GM19468 (cell line): Measurements from ENCODE around the gene FADS2.

ENCODE experiments used
- ATAC-seq: cut with Tn5 transposase; IDR thresholded peaks from one replicate; pipeline ENCODE4 v1.9.1; 2021; ENCODE audit warnings: mild to moderate bottlenecking, moderate library complexity, moderate number of reproducible peaks; ENCODE audit not compliant: unreplicated experiment; ENCODE audit errors: extremely low read depth

FADS2 gene

DNA sequence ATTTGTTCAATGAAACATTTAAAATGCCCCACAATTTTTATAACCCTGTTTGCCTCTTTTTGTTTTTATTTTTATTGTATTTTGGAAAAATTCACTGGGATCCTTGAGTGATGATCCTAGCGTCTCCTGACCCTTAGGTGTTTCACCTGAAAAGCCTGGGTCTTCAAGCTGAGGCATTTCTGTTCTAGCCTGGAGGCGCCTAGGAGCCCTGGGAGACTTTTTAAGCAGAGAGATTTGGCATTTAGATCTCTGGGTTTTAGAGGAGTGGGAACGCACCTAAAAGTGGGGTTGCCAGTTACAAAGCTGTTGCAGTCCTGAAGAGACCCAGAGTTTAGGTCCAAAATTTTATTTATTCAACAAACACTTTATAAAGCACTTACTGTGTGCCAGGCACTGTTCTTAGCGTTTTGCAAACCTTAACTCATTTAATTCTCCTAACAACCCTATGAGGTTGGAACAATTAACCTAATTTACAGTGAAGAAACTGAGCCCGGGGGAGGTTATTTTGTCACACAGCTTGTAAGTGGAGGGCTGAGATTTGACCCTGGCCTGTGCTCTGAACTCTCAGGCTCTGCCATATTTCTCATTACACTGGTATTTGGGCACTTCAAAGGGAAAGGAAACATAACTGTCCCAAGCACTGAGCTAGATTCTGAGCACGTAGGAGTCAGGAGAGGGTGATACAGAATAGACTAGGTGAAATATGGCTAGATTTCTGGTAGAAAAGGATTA, 10.5 kb upstream of the FADS2 start:
- no peak for ATAC-seq

DNA sequence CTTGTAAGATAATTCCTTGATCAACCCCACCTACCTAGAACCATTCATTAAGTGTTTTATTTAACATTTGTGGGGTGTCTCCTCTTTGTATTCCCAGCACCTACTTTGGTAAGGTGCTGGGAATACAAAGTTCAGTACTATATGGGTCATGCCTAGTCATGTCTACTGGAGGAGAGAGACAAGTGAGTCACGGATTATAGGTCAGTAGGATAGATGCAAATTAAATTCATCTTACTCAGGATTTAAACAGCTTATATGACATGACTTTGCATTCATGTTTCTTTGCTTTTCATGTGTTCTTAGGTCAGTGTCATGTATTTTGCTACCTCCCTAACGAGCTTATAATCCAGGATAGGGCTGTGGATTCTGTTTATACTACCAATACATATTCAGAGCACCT, 7.9 kb upstream of the FADS2 start:
- no peak for ATAC-seq

DNA sequence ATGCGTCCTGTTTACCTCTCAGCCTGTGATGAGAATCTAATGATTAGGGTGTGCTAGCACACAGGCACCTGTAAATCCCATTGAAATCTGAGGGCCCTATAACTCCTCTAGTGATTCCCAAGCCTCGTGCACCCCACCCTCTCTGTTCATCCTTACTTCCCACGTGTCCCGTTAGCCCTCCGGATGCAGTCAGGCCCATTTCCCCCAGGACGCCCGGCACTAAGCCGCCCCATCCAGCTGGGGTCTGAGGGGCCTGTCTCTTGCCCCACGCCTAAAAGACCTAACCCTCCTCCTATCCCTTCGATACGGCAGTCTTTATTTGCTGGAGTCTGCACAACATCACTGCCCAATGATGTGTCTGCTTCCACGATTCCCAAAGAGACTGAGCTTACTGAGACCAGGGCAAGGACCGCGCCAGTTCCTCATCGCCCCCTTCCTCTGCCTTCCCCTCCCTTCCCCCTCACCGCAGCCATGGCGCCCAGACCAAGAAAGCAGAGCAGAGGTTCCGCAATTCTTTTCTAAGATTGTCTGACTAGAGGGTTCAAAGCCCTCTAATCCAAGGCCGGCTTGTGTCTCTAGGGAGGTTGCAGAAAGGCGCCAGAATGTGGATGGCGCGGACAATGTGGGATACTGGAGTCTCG, 1.1 kb upstream of the FADS2 start:
- ATAC-seq, result no peak

DNA sequence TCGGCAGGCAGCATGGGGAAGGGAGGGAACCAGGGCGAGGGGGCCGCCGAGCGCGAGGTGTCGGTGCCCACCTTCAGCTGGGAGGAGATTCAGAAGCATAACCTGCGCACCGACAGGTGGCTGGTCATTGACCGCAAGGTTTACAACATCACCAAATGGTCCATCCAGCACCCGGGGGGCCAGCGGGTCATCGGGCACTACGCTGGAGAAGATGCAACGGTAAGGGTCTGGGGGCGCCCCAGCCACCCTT, 204 bp downstream of the FADS2 start:
- peak; percentile 13 for ATAC-seq

DNA sequence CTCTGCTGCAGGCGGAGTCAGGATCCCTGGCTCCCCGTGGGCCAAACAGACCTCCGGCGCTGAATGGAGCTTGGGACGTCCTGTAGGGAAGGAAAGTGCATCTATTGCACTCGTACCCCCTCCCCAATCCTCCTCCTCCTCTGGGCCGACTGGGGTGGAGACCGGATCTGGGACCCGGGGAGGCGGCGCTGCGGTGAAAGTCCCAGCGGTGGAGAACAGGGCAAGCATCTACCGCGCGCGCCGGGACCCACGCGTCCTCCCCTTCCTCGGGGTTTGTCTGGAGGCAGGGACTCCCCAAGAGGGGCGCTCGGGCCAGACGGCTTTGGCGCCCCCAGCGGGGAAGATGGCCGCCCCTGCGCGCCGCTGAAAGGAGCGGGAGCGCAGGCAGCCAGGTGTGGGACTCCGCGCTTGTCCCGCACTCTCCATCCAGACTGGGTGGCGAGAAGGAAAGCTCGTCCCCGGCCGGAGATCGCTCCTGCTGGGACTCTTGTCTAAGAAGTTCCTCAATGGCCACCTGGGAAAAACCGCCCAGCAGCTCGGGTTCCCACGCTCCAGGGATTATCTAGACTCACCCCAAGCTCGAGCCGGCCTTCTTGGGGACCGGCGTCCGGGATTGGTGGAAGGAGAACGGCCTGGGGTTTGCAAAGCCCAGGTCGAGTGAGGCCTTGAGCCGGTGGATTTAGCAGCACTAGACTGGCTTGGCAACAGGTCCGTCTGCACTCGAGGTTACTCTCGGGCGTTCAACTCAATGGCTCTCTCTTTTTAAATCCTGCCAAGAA, 718 bp downstream of the FADS2 start:
- no peak for ATAC-seq

DNA sequence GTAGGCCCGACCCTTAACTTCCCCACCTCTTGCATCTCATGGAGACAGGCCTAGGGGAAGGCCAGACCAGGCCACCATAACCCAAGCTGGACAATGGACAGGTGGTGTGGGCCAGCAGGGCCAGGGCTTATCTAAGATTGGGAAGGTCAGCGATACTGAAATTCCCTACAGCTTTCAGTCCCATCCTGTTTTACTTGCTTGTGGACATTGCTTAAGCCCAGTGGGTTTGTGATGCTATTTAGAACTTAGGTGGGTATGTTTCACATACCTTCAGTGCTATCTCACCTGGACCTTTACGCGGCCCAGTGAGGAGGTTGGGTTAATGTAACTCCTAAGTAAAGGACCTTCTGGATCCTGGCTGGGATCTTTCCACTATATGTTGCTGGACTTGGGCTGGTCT, 1.7 kb downstream of the FADS2 start:
- ATAC-seq, result no peak

DNA sequence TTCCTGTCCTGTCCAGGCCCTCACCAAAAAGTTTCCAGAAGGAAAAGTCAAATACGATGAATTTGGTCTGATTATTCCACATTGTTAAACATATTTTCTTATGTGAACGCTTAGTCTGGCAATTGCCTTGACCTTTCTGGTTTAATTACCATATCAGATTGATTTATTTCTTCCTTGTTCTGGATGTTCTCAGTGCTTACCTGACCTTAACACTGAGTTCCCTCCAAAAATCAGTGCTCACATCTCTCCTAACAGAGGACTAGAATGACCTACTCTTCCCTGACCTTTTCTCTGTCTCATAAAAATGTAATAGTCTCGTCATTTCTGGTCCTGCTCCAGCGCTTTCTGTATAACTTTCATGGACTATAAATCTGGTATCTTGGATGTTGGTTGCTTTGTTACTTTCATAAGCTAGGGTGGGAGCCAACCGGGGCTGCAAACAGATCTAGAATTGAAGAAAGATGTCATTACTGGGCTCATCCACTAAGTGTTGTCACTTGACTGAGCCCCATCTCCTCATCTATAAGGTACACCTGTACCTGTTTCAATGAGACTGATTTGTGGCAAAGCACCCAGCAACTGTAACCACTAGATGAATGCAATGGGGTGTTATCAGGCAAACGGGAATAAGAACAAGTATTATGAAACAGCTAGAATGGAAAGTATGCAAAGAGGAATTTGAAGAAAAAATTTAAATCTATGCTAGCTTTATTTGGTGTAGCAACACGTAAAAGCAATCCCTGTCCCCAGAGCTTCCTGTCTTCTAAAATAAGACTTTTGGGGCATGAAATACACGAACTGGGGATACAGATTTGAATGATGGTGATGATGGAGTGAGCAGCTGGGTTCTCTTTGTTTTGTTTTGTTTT, 2.4 kb downstream of the FADS2 start:
- ATAC-seq, result no peak

DNA sequence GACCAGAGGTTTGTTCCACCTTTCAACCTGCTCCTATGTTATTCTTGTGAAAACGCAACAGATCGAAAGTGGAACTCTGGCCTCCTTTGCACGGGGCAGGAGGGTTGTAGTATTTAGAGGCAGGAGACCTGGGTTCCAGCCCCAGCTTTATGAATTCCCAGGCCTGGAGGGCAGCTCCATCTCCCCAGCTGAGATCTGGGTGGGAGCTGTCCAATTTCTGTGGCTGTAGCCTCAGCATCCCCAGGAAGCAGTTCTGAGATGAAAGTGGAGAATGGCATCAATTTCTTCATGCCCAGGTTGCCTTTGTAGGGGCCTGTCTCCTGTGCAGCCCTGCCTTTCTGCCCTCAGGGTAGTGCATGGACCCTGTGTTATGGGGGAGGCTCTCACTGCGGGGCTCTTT, 4.1 kb downstream of the FADS2 start:
- ATAC-seq, result no peak

DNA sequence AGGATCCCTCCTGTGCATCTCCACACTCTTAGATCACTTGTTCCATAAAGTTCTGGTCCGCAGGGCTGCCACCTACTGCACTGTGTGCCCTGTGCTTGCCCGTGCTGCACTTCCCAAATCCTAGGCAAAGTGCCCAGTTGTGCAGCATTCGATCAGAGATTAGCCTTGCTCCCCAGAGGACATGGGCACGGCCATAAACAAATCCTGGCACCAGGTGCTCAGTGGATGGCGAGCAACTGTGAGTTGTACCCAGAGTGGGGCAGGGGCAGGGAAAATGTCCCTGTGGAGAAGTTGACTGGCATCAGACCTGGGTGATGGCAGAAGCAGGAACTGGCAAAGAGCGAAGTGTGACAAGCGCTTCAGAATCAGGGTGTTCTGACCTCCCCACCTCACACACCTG, 4.7 kb downstream of the FADS2 start:
- no peak for ATAC-seq

DNA sequence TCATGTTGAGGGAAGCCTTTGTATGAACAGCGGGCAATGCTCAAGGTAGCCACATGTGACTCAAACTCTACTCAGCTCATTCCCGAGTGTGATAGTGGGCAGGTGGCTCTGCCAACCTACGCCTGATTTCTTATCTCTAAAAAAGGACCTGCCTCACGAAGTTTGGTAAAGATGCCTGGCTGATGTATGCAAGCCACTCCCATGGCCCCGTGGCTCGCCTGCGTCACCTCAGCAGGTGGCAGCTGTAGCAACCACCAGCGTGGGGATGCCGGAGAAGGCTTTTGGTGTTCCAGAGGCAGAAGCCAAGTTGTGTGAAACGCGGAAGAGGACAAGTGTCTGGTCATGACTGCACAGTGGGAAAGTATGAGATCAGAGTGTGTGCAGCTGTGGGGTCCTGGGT, 5.4 kb downstream of the FADS2 start:
- no peak for ATAC-seq

DNA sequence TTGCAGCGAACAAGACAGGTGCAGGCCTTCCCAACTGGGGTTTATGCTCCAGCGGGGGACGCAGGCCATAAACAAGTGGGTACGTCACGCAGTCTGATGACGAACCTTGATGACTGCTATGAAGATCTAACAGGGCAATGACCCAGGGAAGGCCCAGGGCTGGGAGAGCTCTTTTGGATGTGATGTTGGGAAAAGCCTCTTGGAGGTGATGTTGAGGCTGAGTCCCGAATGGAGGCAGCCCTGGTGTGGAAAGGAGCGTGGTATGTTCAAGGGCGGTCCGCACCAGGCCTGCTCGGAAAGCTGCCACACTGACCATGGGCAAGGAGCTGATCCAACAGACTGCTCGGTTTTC, 5.8 kb downstream of the FADS2 start:
- no peak for ATAC-seq

DNA sequence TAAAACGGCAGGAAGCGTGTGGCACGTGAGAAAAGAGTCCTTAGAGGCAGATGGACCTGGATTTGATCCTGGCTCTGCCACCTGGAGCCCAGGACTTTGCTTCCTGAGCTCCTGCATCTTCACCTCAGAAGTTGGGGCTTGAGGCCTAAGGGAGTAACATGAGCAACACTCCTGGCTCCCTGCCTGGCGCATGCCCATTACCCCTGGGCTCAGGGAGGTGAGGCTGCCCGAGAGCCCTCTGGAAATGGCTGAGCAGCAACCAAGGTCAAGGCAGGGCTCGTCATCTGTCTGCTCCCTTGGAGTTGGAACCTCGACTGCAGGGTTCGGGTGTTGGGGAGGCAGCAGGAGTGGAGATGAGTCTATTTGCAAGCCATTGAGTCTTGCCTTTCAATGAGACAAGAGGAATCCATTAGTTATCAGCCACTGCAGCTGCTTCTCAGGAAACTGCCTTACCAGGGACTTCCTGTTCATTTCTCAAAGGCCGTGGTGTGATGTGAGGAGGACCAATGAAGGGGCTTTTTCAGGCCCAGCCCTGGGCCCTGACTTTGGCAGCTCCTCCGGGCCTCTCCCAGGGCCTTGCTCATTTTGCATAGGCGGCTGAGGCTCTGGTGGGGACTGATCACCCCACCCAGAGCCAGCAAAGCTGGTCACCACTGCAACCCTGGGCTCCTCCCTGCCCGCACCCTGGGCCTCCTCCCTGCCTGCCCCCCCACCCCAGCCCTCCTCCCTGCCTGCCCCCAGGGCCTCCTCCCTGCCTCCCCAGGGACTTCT, 6.4 kb downstream of the FADS2 start:
- ATAC-seq, result peak; percentile 80

DNA sequence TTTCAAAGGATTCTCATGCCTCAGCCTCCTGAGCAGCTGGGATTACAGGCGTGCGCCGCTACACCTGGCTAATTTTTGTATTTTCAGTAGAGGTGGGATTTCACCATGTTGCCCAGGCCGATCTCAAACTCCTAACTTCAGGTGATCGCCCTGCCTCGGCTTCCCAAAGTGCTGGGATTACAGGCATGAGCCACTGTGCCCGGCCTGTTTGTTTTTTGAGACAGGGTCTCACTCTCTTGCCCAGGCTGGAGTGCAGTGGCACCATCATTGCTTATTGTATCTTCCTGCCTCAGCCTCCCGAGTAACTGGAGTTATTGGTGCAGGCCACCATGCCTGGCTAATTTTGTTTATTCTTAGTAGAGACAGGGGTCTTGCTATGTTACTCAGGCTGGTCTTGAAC, 8.1 kb downstream of the FADS2 start:
- ATAC-seq, result no peak

DNA sequence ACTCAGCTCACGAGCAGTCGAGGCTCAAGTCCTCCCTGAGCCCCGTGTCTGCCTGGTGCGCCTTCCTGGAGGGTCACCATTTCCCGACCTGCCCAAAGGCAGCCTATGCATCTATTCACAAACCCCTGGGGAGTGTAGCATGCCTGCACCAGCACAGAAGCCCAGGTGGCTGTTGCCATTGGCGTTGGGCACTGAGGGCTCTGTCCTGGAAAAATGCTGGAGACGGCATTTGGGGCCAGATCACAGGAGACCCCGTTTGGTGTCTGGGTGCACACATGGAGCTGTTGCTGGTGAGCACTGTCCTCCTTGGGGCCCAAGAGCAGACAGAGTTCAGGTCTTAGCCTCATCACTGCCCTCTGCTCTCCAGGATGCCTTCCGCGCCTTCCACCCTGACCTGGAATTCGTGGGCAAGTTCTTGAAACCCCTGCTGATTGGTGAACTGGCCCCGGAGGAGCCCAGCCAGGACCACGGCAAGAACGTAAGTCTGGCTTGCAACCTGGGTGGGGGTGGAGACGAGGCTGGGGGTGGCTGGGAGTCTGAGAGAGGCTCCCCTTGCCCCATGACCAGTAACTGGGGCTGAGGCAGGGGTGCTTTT, 9.4 kb downstream of the FADS2 start:
- no peak for ATAC-seq

DNA sequence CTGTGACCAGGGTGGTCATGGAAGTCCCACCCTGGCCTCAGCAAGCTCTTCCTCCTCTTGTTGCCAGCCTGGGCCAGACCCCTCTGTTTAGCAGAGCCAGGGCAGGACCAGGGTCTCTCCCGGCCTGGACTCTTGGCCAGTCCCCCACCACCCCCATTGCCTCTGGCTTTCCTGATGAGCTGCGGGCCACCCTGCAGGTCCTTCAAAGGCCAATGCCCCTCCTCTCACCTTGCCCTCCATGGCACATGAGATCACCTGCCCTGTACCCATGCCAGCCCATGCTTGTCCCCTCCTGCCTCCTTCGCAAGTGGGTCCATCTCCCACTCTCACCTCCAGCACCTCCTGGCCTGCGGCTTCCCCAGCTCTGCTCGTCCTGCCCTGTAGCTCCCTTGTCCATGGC, 10.4 kb downstream of the FADS2 start:
- ATAC-seq, result no peak

DNA sequence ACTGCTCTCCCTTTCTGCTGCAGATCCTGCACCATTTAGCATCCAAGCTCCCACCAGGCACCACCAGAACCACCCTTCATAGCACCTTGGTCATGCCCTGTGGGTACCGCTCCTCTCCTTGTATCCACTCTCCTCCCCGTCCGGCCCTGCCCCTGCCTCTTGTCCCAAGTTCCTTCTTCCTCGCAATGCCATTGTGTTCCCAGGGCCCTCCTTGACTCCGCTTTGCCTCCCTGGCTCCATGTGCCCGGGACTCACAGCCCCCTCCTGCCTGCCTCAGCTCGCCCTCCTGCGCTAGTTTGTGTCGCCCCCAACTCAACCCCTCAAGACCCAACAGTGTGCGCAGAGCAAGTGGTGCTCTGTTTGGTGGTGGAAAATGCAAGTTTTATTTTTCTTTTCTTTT, 10.8 kb downstream of the FADS2 start:
- no peak for ATAC-seq

DNA sequence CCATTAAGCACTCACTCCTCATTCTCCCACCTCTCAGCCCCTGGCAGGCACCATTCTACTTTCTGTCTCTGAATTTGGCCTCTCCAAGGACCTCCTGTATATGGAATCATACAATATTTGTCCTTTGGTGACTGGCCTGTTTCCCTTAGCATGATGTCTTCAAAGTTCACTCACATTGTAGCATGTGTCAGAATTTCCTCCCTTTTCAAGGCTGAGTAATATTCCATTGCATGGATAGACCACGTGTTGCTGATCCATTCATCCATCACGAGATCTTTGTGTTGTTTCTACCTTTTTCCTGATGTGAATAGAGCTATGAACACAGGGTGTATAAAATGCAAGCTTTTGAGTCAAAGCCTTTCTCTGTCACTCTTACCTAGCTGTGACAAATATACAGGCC, 11.6 kb downstream of the FADS2 start:
- ATAC-seq, result no peak

DNA sequence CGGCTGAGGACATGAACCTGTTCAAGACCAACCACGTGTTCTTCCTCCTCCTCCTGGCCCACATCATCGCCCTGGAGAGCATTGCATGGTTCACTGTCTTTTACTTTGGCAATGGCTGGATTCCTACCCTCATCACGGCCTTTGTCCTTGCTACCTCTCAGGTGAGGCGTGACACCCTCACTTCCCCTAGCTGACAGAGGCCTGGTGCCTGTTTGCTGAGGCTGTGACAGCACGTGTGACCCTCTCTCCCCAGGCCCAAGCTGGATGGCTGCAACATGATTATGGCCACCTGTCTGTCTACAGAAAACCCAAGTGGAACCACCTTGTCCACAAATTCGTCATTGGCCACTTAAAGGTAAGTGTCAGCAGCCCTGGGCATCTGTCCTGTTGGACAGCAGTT, 12.3 kb downstream of the FADS2 start:
- no peak for ATAC-seq

DNA sequence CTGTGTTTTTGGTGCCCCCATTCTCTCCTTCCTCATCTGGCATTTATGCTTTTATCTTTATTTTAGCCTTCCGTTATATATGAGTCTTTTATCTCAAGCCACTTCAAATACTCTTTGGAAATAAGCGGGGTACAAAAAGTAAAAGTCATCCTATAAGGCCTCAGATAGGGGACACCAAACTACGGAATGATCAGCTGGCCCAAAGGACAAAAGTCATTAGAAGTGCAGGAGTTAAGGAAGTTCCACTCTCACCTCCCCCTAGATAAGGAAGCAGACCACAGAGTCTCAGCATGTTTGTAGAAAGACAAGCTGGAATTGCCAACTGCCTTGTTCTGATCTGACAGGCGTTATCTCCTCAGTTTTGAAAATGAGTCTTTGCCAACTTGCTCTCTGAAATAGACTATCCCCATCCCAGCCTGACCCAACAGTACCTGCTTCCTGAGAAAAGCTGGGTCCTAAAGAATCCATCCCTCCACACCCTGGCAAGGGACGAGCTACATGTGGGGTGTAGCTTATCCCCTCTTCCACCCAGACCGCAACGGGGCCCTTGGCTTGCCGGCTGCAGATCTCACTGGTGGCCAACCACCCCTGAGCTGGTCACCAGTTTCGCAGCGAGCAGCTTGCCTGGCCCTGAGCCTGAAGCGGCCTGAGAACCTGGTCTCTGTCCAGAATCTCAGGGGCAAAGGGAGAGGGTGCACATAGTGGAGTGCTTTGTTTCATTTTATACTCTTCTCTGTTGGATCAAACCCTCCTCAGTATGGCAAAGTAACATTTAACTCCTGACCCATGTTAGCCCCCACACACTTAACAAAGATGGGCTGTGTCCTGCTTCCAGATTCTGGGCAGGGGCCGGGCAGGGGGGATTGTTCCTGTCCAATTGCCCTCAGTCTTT, 13.8 kb downstream of the FADS2 start:
- no peak for ATAC-seq
